HL-60 (cell line): ENCODE measurements around the gene LAMC3.

Source experiments
- GABPA ChIP-seq: IDR thresholded peaks from 2 replicates; pipeline ENCODE4 v1.6.1; 2012; ENCODE audit warnings: low read depth
- POLR2AphosphoS5 ChIP-seq: IDR thresholded peaks from 2 replicates; pipeline ENCODE4 v1.6.1; 2012; ENCODE audit warnings: low read depth
- REST ChIP-seq: IDR thresholded peaks from 2 replicates; pipeline ENCODE4 v1.6.1; 2012; ENCODE audit warnings: low read depth; ENCODE audit not compliant: insufficient replicate concordance
- SPI1 ChIP-seq: IDR thresholded peaks from 2 replicates; pipeline ENCODE4 v1.6.1; 2012; ENCODE audit warnings: low read depth, mild to moderate bottlenecking, borderline replicate concordance
- TF ChIP-seq, protein P1 (sequence below): IDR thresholded peaks from one replicate; pipeline ENCODE4 v1.5.1; 2011; ENCODE audit warnings: low read length, control low read depth, inconsistent platforms; ENCODE audit not compliant: insufficient read depth

DNA sequence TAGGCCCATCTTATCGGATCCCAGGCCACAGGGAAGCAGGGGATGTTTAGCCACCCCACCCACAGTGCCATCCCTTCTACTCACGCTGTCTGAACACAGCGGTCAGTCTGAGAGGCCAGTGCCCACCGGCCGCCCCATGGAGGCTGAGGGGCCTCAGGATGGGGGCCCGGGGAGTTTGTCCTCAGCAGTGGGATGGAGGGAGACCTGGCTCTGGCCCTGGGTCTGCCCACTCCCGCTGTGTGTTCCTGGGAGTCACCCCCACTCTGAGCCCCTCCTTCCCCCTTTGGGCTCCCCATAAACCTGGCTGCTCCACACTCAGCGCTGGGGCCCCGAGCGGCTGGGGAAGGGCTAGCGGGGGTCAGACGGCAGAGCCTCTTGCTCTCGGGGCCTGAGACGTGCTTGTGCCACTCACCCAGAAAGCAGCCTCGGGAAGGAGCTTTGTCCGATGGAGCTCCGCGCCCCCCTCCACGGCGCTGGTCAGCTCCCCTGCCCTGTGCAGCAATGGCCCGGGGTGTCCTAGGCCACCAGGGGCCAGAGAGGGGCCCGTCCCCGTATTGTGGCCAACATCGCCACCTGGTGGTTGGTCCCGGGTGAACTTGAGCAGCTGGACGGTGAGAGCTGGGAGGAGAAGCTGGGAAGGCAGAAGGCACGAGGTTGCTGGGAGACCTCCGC lies 10.9 kb upstream of the LAMC3 start:
- TF ChIP-seq, protein P1, sequence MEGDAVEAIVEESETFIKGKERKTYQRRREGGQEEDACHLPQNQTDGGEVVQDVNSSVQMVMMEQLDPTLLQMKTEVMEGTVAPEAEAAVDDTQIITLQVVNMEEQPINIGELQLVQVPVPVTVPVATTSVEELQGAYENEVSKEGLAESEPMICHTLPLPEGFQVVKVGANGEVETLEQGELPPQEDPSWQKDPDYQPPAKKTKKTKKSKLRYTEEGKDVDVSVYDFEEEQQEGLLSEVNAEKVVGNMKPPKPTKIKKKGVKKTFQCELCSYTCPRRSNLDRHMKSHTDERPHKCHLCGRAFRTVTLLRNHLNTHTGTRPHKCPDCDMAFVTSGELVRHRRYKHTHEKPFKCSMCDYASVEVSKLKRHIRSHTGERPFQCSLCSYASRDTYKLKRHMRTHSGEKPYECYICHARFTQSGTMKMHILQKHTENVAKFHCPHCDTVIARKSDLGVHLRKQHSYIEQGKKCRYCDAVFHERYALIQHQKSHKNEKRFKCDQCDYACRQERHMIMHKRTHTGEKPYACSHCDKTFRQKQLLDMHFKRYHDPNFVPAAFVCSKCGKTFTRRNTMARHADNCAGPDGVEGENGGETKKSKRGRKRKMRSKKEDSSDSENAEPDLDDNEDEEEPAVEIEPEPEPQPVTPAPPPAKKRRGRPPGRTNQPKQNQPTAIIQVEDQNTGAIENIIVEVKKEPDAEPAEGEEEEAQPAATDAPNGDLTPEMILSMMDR, result peak; percentile 55
- no peak for TF ChIP-seq POLR2AphosphoS5
- no peak for TF ChIP-seq REST
- TF ChIP-seq GABPA, result no peak
- no peak for TF ChIP-seq SPI1
